A549 (cell line): ENCODE data around the gene UPK3A.

Experiments used
- CTCF ChIP-seq: fragments of >200 bp; sonication (Bioruptor Twin); formaldehyde crosslinking; IDR thresholded peaks from 3 replicates; pipeline ENCODE4 v1.5.1; 2016
- EP300 ChIP-seq, 2 experiments: fragments of >200 bp; sonication (Bioruptor Twin); formaldehyde crosslinking; IDR thresholded peaks; 2 replicates in 1 of 2; 3 replicates in 1 of 2; pipeline ENCODE4 v1.6.1; 2016 to 2017
- HMGXB4 ChIP-seq: fragments of 250-450 bp; sonication (Bioruptor Pico); IDR thresholded peaks from 2 replicates; pipeline ENCODE4 v1.5.0; 2021; ENCODE audit warnings: mild to moderate bottlenecking, moderate library complexity, borderline replicate concordance
- KDM1A ChIP-seq: fragments of 200-600 bp; sonication (generic); IDR thresholded peaks from 2 replicates; pipeline ENCODE4 v1.6.1; 2016; ENCODE audit warnings: low read depth, mild to moderate bottlenecking
- MAFK ChIP-seq: fragments of 450-650 bp; IDR thresholded peaks from 2 replicates; pipeline ENCODE4 v1.6.1; 2014; ENCODE audit not compliant: partially characterized antibody
- POLR2A ChIP-seq: IDR thresholded peaks from 2 replicates; pipeline ENCODE4 v1.6.1; 2012; ENCODE audit warnings: mild to moderate bottlenecking, low read length
- REST ChIP-seq: fragments of 200-600 bp; sonication (generic); IDR thresholded peaks from 2 replicates; pipeline ENCODE4 v1.6.1; 2016; ENCODE audit warnings: antibody characterized with exemption, mild to moderate bottlenecking, moderate library complexity
- SMC3 ChIP-seq: fragments of >200 bp; sonication (Bioruptor Twin); formaldehyde crosslinking; IDR thresholded peaks from 3 replicates; pipeline ENCODE4 v1.6.1; 2018; ENCODE audit warnings: inconsistent platforms

- TF ChIP-seq REST (no peak), MAFK (no peak), KDM1A (no peak), HMGXB4 (CRISPR knock-in tag) (no peak), SMC3 (no peak), POLR2A (no peak), EP300 (IDR thresholded peaks at IDR 0.05) (no peak), CTCF (no peak)
Measured at GRCh38 chr22:45318168-45318557, 33.4 kb downstream of the UPK3A start.
